Measurements from ENCODE around the gene MGME1. TPM values are rescaled to one million over a fixed set of nuclear protein-coding genes. Genes with fewer than 3 reads are reported as not detected.

MGME1 gene
- total and polyA plus RNA-seq, 9 of the 15 experiments (the other 6 are each of a cell fraction or from before 2014, with no cell fraction given): 13.4 to 45.1 (median 30.6) TPM

DNA sequence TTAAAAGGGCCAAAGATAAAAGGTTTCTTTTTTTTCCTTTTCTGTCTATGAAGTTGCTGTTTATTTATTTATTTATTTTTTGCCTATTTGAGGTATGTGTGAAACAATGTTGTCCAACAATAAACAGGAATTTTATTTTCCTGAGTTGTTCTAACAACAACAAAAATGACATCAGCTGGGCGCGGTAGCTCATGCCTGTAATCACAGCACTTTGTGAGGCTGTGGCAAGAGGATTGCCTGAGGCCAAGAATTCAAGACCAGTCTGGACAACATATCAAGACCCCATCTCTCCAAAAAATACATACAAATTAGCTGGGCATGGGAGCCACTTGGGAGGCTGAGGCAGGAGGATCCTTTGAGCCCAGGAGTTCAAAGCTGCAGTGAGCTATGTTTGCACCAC, 44.1 kb downstream of the MGME1 start (continued):
- TF ChIP-seq, protein P1, sequence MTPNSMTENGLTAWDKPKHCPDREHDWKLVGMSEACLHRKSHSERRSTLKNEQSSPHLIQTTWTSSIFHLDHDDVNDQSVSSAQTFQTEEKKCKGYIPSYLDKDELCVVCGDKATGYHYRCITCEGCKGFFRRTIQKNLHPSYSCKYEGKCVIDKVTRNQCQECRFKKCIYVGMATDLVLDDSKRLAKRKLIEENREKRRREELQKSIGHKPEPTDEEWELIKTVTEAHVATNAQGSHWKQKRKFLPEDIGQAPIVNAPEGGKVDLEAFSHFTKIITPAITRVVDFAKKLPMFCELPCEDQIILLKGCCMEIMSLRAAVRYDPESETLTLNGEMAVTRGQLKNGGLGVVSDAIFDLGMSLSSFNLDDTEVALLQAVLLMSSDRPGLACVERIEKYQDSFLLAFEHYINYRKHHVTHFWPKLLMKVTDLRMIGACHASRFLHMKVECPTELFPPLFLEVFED (CRISPR knock-in tag; conservative IDR thresholded peaks at IDR 0.05): no peak

DNA sequence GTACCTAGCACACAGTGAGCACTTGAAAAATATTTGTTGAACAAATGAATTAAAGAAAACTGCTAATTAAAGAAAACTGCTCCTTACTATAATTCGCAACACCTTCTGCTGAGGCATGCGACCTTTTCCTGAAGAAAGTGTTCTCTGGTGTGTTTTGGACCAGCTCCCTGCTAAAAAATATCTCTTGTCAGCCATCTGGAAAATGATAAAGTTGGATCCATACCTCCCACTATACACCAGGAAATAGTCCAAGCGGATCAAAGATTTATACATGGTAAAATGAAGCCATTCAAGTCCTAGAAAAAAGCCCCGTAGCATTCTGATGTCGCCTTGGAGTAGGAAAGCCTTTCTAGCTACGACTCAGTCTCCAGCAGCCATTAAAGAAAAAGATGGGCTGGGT, 45.6 kb downstream of the MGME1 start:
- POLR2A ChIA-PET: no interaction called here
- no peak overlapping the region for H3K9ac ChIP-seq (ENCODE audit: insufficient read depth in 1 of 2, low read depth in 2 of 2, low read length in 2 of 2)
- DNase-seq (ENCODE audit: extremely low read depth in 1 of 4, low spot score in 3 of 4) (no peak), FAIRE-seq (no peak), ATAC-seq (no peak)
- H4K20me1 ChIP-seq (replicated peaks; ENCODE audit: control insufficient read depth, insufficient read depth, low read length): no peaks in the 10 kb centered on the region
- no peak overlapping the region for H3K4me2 ChIP-seq (ENCODE audit: insufficient read depth, low read length)
- H3K9me3 ChIP-seq (replicated peaks; ENCODE audit: control insufficient read depth, insufficient read depth, low read depth, low read length): no peaks in the 10 kb centered on the region
- CTCF ChIA-PET (ENCODE audit: low intra/inter-chr PET ratio): no interaction called here
- H3K27ac ChIP-seq (ENCODE audit: extremely low read depth, low read depth, low read length): no peak overlapping the region
- intact Hi-C loops (cut with micrococcal nuclease) (loop anchor here (10.0 kb wide), 1 partner anchor 260 kb away; no protein-coding TSS in a partner anchor), in situ Hi-C loops (cut with MboI) (no loop called here)
- H3K9me1 ChIP-seq (ENCODE audit: control insufficient read depth, insufficient read depth, low read length): no peaks in the 10 kb centered on the region
- no TSS peak for BruUV-seq (replicated peaks)
- 33% methylated on average over 6 of the region's 6 CpGs for WGBS (ENCODE audit: insufficient coverage, low coverage, missing lambda C conversion rate)
- H2AFZ ChIP-seq (ENCODE audit: low read depth, low read length): no peak overlapping the region
- H3K4me3 ChIP-seq: no peak overlapping the region
- peaks cover 0 to 12% of the 10 kb centered on the region in 2 experiments; a peak in 2 of 5 replicates for H3K27me3 ChIP-seq (ENCODE audit: control insufficient read depth in 2 of 2, insufficient read depth in 2 of 2, low read length in 2 of 2)
- H3K36me3 ChIP-seq (ENCODE audit: control insufficient read depth, insufficient read depth, low read length): no peaks in the 10 kb centered on the region
- H3K79me2 ChIP-seq (ENCODE audit: control insufficient read depth, insufficient read depth, low read length): no peaks in the 10 kb centered on the region
- no peaks in the 10 kb centered on the region for H3K4me1 ChIP-seq (replicated peaks in 1 of 2; ENCODE audit: control insufficient read depth in 2 of 2, insufficient read depth in 2 of 2, low read length in 2 of 2)
- TF ChIP-seq, protein P2, sequence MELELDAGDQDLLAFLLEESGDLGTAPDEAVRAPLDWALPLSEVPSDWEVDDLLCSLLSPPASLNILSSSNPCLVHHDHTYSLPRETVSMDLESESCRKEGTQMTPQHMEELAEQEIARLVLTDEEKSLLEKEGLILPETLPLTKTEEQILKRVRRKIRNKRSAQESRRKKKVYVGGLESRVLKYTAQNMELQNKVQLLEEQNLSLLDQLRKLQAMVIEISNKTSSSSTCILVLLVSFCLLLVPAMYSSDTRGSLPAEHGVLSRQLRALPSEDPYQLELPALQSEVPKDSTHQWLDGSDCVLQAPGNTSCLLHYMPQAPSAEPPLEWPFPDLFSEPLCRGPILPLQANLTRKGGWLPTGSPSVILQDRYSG (tag; conservative IDR thresholded peaks at IDR 0.05; ENCODE audit: low read depth): no peak
- TF ChIP-seq SPI1 (IDR thresholded peaks at IDR 0.05; ENCODE audit: borderline replicate concordance, low read depth, low read length): no peak
- TF ChIP-seq ZNF668 (CRISPR knock-in tag; IDR thresholded peaks at IDR 0.05): no peak
- TF ChIP-seq, protein P3, sequence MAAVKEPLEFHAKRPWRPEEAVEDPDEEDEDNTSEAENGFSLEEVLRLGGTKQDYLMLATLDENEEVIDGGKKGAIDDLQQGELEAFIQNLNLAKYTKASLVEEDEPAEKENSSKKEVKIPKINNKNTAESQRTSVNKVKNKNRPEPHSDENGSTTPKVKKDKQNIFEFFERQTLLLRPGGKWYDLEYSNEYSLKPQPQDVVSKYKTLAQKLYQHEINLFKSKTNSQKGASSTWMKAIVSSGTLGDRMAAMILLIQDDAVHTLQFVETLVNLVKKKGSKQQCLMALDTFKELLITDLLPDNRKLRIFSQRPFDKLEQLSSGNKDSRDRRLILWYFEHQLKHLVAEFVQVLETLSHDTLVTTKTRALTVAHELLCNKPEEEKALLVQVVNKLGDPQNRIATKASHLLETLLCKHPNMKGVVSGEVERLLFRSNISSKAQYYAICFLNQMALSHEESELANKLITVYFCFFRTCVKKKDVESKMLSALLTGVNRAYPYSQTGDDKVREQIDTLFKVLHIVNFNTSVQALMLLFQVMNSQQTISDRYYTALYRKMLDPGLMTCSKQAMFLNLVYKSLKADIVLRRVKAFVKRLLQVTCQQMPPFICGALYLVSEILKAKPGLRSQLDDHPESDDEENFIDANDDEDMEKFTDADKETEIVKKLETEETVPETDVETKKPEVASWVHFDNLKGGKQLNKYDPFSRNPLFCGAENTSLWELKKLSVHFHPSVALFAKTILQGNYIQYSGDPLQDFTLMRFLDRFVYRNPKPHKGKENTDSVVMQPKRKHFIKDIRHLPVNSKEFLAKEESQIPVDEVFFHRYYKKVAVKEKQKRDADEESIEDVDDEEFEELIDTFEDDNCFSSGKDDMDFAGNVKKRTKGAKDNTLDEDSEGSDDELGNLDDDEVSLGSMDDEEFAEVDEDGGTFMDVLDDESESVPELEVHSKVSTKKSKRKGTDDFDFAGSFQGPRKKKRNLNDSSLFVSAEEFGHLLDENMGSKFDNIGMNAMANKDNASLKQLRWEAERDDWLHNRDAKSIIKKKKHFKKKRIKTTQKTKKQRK (IDR thresholded peaks at IDR 0.05; ENCODE audit: borderline replicate concordance, low read depth, low read length): no peak
- no peak for TF ChIP-seq RBM15 (IDR thresholded peaks at IDR 0.05; ENCODE audit: insufficient read depth, low read length)
- TF ChIP-seq CXXC5 (CRISPR knock-in tag; IDR thresholded peaks at IDR 0.05): no peak
- TF ChIP-seq POLR2A (conservative IDR thresholded peaks at IDR 0.05): no peak
- no peak for TF ChIP-seq ZNF24 (IDR thresholded peaks at IDR 0.05)
- TF ChIP-seq KDM1A (IDR thresholded peaks at IDR 0.05): no peak
- no peak for TF ChIP-seq JUNB (CRISPR knock-in tag; conservative IDR thresholded peaks at IDR 0.05)
- no peak for TF ChIP-seq ZNF212 (CRISPR knock-in tag; IDR thresholded peaks at IDR 0.05)
- TF ChIP-seq, protein P4, sequence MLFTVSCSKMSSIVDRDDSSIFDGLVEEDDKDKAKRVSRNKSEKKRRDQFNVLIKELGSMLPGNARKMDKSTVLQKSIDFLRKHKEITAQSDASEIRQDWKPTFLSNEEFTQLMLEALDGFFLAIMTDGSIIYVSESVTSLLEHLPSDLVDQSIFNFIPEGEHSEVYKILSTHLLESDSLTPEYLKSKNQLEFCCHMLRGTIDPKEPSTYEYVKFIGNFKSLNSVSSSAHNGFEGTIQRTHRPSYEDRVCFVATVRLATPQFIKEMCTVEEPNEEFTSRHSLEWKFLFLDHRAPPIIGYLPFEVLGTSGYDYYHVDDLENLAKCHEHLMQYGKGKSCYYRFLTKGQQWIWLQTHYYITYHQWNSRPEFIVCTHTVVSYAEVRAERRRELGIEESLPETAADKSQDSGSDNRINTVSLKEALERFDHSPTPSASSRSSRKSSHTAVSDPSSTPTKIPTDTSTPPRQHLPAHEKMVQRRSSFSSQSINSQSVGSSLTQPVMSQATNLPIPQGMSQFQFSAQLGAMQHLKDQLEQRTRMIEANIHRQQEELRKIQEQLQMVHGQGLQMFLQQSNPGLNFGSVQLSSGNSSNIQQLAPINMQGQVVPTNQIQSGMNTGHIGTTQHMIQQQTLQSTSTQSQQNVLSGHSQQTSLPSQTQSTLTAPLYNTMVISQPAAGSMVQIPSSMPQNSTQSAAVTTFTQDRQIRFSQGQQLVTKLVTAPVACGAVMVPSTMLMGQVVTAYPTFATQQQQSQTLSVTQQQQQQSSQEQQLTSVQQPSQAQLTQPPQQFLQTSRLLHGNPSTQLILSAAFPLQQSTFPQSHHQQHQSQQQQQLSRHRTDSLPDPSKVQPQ (CRISPR knock-in tag; IDR thresholded peaks at IDR 0.05; ENCODE audit: borderline replicate concordance): no peak
